H1 (cell line): ENCODE results near the gene GRM7. TPM values are rescaled to one million over a fixed set of nuclear protein-coding genes. Genes with fewer than 3 reads are reported as not detected.

Experiments
- CTCF ChIA-PET: fragments of 300-600 bp; sonication (Branson Sonifier 250); formaldehyde crosslinking; loops from one replicate; lab custom pipeline; 2021; ENCODE audit not compliant: partially characterized antibody; lab: Charles Lee
- POLR2A ChIA-PET: fragments of 300-600 bp; sonication (Branson Sonifier 250); formaldehyde crosslinking; loops from one replicate; lab custom pipeline; 2021; ENCODE audit warnings: inconsistent platforms; ENCODE audit not compliant: partially characterized antibody; lab: Charles Lee
- DNase-seq, 2 experiments: peaks; one replicate each; pipeline versions ENCODE4 v3.0.0 to v3.0.0-alpha.2; 2010 to 2022; ENCODE audit warnings: low spot score in 2 of 2, low read depth in 1 of 2, mixed read lengths in 1 of 2
- FAIRE-seq: peaks from 2 replicates; lab custom pipeline; 2011; peaks lifted over from hg19 to GRCh38; lab: Jason Lieb, UNC
- H2AFZ ChIP-seq: 2 replicates; pipeline ENCODE4 v1.8.1; 2012; ENCODE audit warnings: low read length, inconsistent platforms
- H2AK5ac ChIP-seq: 2 replicates; pipeline ENCODE4 v1.6.1; 2013; ENCODE audit warnings: low read depth, low read length
- H2BK120ac ChIP-seq: replicated peaks from 2 replicates; pipeline ENCODE3; 2013; ENCODE audit warnings: low read depth, low read length, inconsistent platforms
- H2BK12ac ChIP-seq: 2 replicates; pipeline ENCODE4 v1.6.1; 2013; ENCODE audit warnings: low read depth, low read length
- H2BK15ac ChIP-seq: 2 replicates; pipeline ENCODE4 v1.6.1; 2013; ENCODE audit warnings: low read length
- H2BK20ac ChIP-seq: 2 replicates; pipeline ENCODE4 v1.6.1; 2013; ENCODE audit warnings: low read length
- H2BK5ac ChIP-seq: 2 replicates; pipeline ENCODE4 v1.6.1; 2013; ENCODE audit warnings: low read depth, low read length
- H3K14ac ChIP-seq: 2 replicates; pipeline ENCODE4 v1.6.1; 2013; ENCODE audit warnings: inconsistent platforms; ENCODE audit not compliant: insufficient read length
- H3K18ac ChIP-seq: 2 replicates; pipeline ENCODE4 v1.6.1; 2013; ENCODE audit warnings: low read length; ENCODE audit errors: extremely low read depth
- H3K23ac ChIP-seq: 2 replicates; pipeline ENCODE4 v1.6.1; 2013; ENCODE audit warnings: inconsistent platforms; ENCODE audit not compliant: insufficient read length
- H3K23me2 ChIP-seq: 2 replicates; pipeline ENCODE4 v1.6.1; 2013; ENCODE audit warnings: low read depth, low read length
- H3K27ac ChIP-seq: 2 replicates; pipeline ENCODE4 v1.6.1; 2011; ENCODE audit warnings: low read depth, low read length, inconsistent platforms
- H3K27me3 ChIP-seq, 4 experiments: replicated peaks in 1 of 4; 1 replicate in 1 of 4; 2 replicates in 3 of 4; pipeline versions ENCODE4 v1.6.1 to v1.8.1; 2011 to 2013; ENCODE audit warnings: low read length in 3 of 4, mild to moderate bottlenecking in 3 of 4, inconsistent platforms in 2 of 4, mixed read lengths in 2 of 4, moderate library complexity in 1 of 4; ENCODE audit not compliant: control insufficient read depth in 3 of 4, insufficient read depth in 3 of 4; ENCODE audit errors: extremely low read depth in 1 of 4
- H3K36me3 ChIP-seq, 4 experiments: 2 replicates each; pipeline versions ENCODE4 v1.6.1 to v1.8.1; 2011 to 2013; ENCODE audit warnings: mild to moderate bottlenecking in 4 of 4, low read length in 3 of 4, moderate library complexity in 2 of 4, control low read depth in 1 of 4, inconsistent platforms in 1 of 4; ENCODE audit not compliant: insufficient read depth in 4 of 4, control insufficient read depth in 2 of 4
- H3K4ac ChIP-seq: replicated peaks from 2 replicates; pipeline ENCODE3; 2013; ENCODE audit warnings: low read length, low read depth, mixed read lengths, inconsistent platforms; ENCODE audit not compliant: insufficient read length
- H3K4me1 ChIP-seq, 4 experiments: replicated peaks in 1 of 4; 1 replicate in 1 of 4; 2 replicates in 3 of 4; pipeline versions ENCODE4 v1.6.1 to v1.8.1; 2011 to 2013; ENCODE audit warnings: low read length in 3 of 4, inconsistent platforms in 2 of 4, mixed read lengths in 1 of 4; ENCODE audit not compliant: insufficient read depth in 4 of 4, control insufficient read depth in 3 of 4
- H3K4me2 ChIP-seq, 2 experiments: 2 replicates each; pipeline versions ENCODE4 v1.6.1 to v1.8.1; 2011 to 2013; ENCODE audit warnings: low read depth in 2 of 2, low read length in 2 of 2, control low read depth in 1 of 2, inconsistent platforms in 1 of 2, mild to moderate bottlenecking in 1 of 2; ENCODE audit not compliant: insufficient read depth in 1 of 2
- H3K4me3 ChIP-seq, 4 experiments: fragments of 200-600, 300-600 bp in 1 of 4; sonication (generic), shearing (Covaris generic), sonication (Bioruptor Twin) in 1 of 4; 2 replicates each; pipeline versions ENCODE4 v1.5.1 to v1.8.1; 2011 to 2016; ENCODE audit warnings: low read length in 4 of 4, low read depth in 3 of 4, control low read depth in 2 of 4, inconsistent platforms in 2 of 4, mild to moderate bottlenecking in 2 of 4, mixed read lengths in 1 of 4, moderate library complexity in 1 of 4; ENCODE audit not compliant: insufficient read depth in 2 of 4; ENCODE audit errors: extremely low read depth in 1 of 4
- H3K56ac ChIP-seq: replicated peaks from 2 replicates; pipeline ENCODE3; 2013; ENCODE audit warnings: low read depth, mild to moderate bottlenecking, mixed read lengths, low read length, inconsistent platforms; ENCODE audit not compliant: insufficient read length
- H3K79me1 ChIP-seq: 2 replicates; pipeline ENCODE4 v1.6.1; 2013; ENCODE audit warnings: low read depth, low read length, control low read depth
- H3K79me2 ChIP-seq, 2 experiments: 2 replicates each; pipeline versions ENCODE4 v1.6.1 to v1.8.1; 2012 to 2013; ENCODE audit warnings: low read length in 2 of 2, mild to moderate bottlenecking in 2 of 2, inconsistent platforms in 1 of 2; ENCODE audit not compliant: insufficient read depth in 2 of 2, control insufficient read depth in 1 of 2
- H3K9ac ChIP-seq, 4 experiments: replicated peaks in 1 of 4; 1 replicate in 1 of 4; 2 replicates in 3 of 4; pipeline versions ENCODE4 v1.6.1 to v1.8.1; 2011 to 2013; ENCODE audit warnings: low read depth in 3 of 4, low read length in 3 of 4, control low read depth in 2 of 4, mild to moderate bottlenecking in 2 of 4, moderate library complexity in 2 of 4, inconsistent platforms in 1 of 4; ENCODE audit errors: extremely low read depth in 1 of 4
- H3K9me3 ChIP-seq, 2 experiments: 2 replicates each; pipeline versions ENCODE4 v1.6.1 to v1.8.1; 2012 to 2013; ENCODE audit warnings: mild to moderate bottlenecking in 2 of 2, moderate library complexity in 2 of 2, control low read depth in 1 of 2, inconsistent platforms in 1 of 2, low read depth in 1 of 2, low read length in 1 of 2, mixed read lengths in 1 of 2; ENCODE audit not compliant: insufficient read depth in 2 of 2
- H4K20me1 ChIP-seq, 2 experiments: replicated peaks in 1 of 2; 2 replicates each; pipeline versions ENCODE3 to v1.8.1; 2011 to 2013; ENCODE audit warnings: inconsistent platforms in 2 of 2, low read length in 2 of 2, mild to moderate bottlenecking in 1 of 2; ENCODE audit not compliant: insufficient read depth in 2 of 2, control insufficient read depth in 1 of 2
- H4K5ac ChIP-seq: 2 replicates; pipeline ENCODE4 v1.6.1; 2013; ENCODE audit warnings: low read length, low read depth, mixed read lengths, inconsistent platforms; ENCODE audit not compliant: insufficient read length
- H4K8ac ChIP-seq: 2 replicates; pipeline ENCODE4 v1.8.0; 2013; ENCODE audit warnings: mild to moderate bottlenecking, moderate library complexity, low read length, inconsistent platforms; ENCODE audit not compliant: insufficient read depth; ENCODE audit errors: extremely low read depth
- H4K91ac ChIP-seq: replicated peaks from 2 replicates; pipeline ENCODE3; 2013; ENCODE audit warnings: low read length, mixed read lengths, inconsistent platforms; ENCODE audit not compliant: insufficient read length
- CREB1 ChIP-seq: IDR thresholded peaks from 2 replicates; pipeline ENCODE4 v1.6.1; 2012; ENCODE audit warnings: inconsistent platforms
- EGR1 ChIP-seq: IDR thresholded peaks from 2 replicates; pipeline ENCODE4 v1.6.1; 2011; ENCODE audit warnings: low read depth, low read length, borderline replicate concordance
- EP300 ChIP-seq, 2 experiments: IDR thresholded peaks; 1 replicate in 1 of 2; 2 replicates in 1 of 2; pipeline ENCODE4 v1.6.1; 2011 to 2012; ENCODE audit warnings: low read depth in 2 of 2, low read length in 2 of 2, mild to moderate bottlenecking in 2 of 2, borderline replicate concordance in 1 of 2, inconsistent platforms in 1 of 2, moderate library complexity in 1 of 2
- FOSL1 ChIP-seq: IDR thresholded peaks from 2 replicates; pipeline ENCODE4 v1.6.1; 2011; ENCODE audit warnings: mild to moderate bottlenecking, low read depth, low read length, moderate library complexity; ENCODE audit not compliant: insufficient read depth
- JUN ChIP-seq: IDR thresholded peaks from 2 replicates; pipeline ENCODE4 v1.6.1; 2011; ENCODE audit warnings: low read depth, mild to moderate bottlenecking, improper control_type of control experiment, low read length
- JUND ChIP-seq: IDR thresholded peaks from 2 replicates; pipeline ENCODE4 v1.6.1; 2011; ENCODE audit warnings: mild to moderate bottlenecking, improper control_type of control experiment, low read length
- PHF8 ChIP-seq: fragments of 200-600 bp; sonication (generic); conservative IDR thresholded peaks from 2 replicates; pipeline ENCODE4 v1.7.1; 2012; ENCODE audit warnings: low read depth, mild to moderate bottlenecking, inconsistent platforms, low read length, moderate library complexity
- POLR2AphosphoS5 ChIP-seq: IDR thresholded peaks from 2 replicates; pipeline ENCODE4 v1.6.1; 2011; ENCODE audit warnings: low read depth, low read length
- RFX5 ChIP-seq: IDR thresholded peaks from 2 replicates; pipeline ENCODE4 v1.6.1; 2011; ENCODE audit warnings: low read depth, low read length, improper control_type of control experiment, borderline replicate concordance
- RXRA ChIP-seq: IDR thresholded peaks from 2 replicates; pipeline ENCODE4 v1.6.1; 2011; ENCODE audit warnings: low read depth, mild to moderate bottlenecking, low read length, moderate library complexity; ENCODE audit not compliant: insufficient read depth
- SAP30 ChIP-seq: fragments of 300-600 bp; sonication (generic); IDR thresholded peaks from 2 replicates; pipeline ENCODE4 v1.7.1; 2012; ENCODE audit warnings: low read length, moderate library complexity, mild to moderate bottlenecking, inconsistent platforms; ENCODE audit not compliant: insufficient read depth, insufficient replicate concordance
- SP2 ChIP-seq: IDR thresholded peaks from 2 replicates; pipeline ENCODE4 v1.6.1; 2012; ENCODE audit warnings: mild to moderate bottlenecking, low read length, inconsistent platforms
- SRF ChIP-seq: IDR thresholded peaks from 2 replicates; pipeline ENCODE4 v1.6.1; 2011; ENCODE audit warnings: mild to moderate bottlenecking, low read depth, low read length, moderate library complexity
- TBP ChIP-seq: IDR thresholded peaks from 2 replicates; pipeline ENCODE4 v1.6.1; 2011; ENCODE audit warnings: low read depth, low read length, improper control_type of control experiment
- TCF12 ChIP-seq: IDR thresholded peaks from 2 replicates; pipeline ENCODE4 v1.6.1; 2011; ENCODE audit warnings: low read depth, mild to moderate bottlenecking, low read length
- WGBS, 2 experiments: shearing (Covaris generic) in 1 of 2; methylation state at CpG; one replicate each; pipeline versions ENCODE4 v1.1.6 to v1.1.7; 2013 to 2015; ENCODE audit warnings: low lambda C conversion rate in 2 of 2, mixed read lengths in 2 of 2, inconsistent platforms in 1 of 2, low coverage in 1 of 2, missing lambda C conversion rate in 1 of 2; ENCODE audit not compliant: insufficient replicate concordance in 2 of 2, insufficient coverage in 1 of 2, insufficient read length in 1 of 2; ENCODE audit errors: extremely low coverage in 1 of 2, missing lambda C conversion rate in 1 of 2; 5-methylcytosine and 5-hydroxymethylcytosine counted together
- polyA plus RNA-seq, 7 experiments: library from polyadenylated mRNA; depleted of rRNA in 3 of 7; stranded (reverse) in 5 of 7; unstranded in 2 of 7; fragments of >200 nt in 5 of 7; fragments of 200-250 nt in 2 of 7; gene quantifications; 1 replicate in 5 of 7; 2 replicates in 1 of 7; 4 replicates in 1 of 7; pipeline versions ENCODE4 v1.2.1 to v1.2.3, GENCODE V29; 2011 to 2013; ENCODE audit warnings: missing spikeins in 2 of 7, mixed read lengths in 2 of 7
- total RNA-seq: library from RNA; stranded (reverse); fragmentation: NEBNext Ultra II Directional; extraction: Animal tissue kit (Norgen Biotek cat#: 25700); gene quantifications from 2 replicates; pipeline ENCODE4 v1.2.1, GENCODE V29; 2021

GRM7 gene
- total and polyA plus RNA-seq, 2 of the 8 experiments (the other 6 are each of a cell fraction or from before 2014, with no cell fraction given): 0.17 to 0.24 TPM

- Histone ChIP-seq H2BK5ac (no peak overlapping the region), H3K79me2 (no peaks in the 10 kb centered on the region), H3K23me2 (no peaks in the 10 kb centered on the region), H3K4me3 (no peak overlapping the region), H4K8ac (no peak overlapping the region), H2BK15ac (no peak overlapping the region), H3K79me1 (no peaks in the 10 kb centered on the region), H3K27ac (no peak overlapping the region), H3K14ac (no peak overlapping the region), H3K4me2 (peak overlapping the region; percentile 21 to 34; a peak in 2 of 4 replicates), H3K27me3 (no peaks in the 10 kb centered on the region), H3K4me1 (peaks cover 0 to 7% (median 2%) of the 10 kb centered on the region in 4 experiments; a peak in 2 of 7 replicates), H3K4ac (no peak overlapping the region), H3K36me3 (no peaks in the 10 kb centered on the region), H3K9me3 (no peaks in the 10 kb centered on the region), H2AFZ (peak overlapping the region; percentile 0; the same call in 1 of the 2 replicates), H4K5ac (no peak overlapping the region), H2AK5ac (no peak overlapping the region), H2BK120ac (no peak overlapping the region), H2BK20ac (no peak overlapping the region), H3K18ac (no peak overlapping the region), H4K91ac (no peak overlapping the region), H3K9ac (no peak overlapping the region), H3K23ac (no peak overlapping the region), H2BK12ac (no peak overlapping the region), H3K56ac (no peak overlapping the region), H4K20me1 (no peaks in the 10 kb centered on the region)
- ChIA-PET CTCF (interaction anchor here (0.8 kb wide), 1 partner anchor 13 kb away, joined by 3 read pairs; no protein-coding TSS in a partner anchor), POLR2A (no interaction called here)
- FAIRE-seq (no peak), DNase-seq (peak in 1 of 2 experiments; percentile 46)
- WGBS, 2 experiments: 92% methylated on average over 4 of the region's 4 CpGs; no CpG with 5 or more reads in 1 of the 2 experiments
- TF ChIP-seq RFX5 (no peak), JUN (no peak), PHF8 (no peak), SAP30 (no peak), FOSL1 (no peak), JUND (no peak), EGR1 (no peak), RXRA (no peak), SRF (no peak), SP2 (no peak), CREB1 (no peak), TCF12 (no peak), TBP (no peak), POLR2AphosphoS5 (no peak), EP300 (IDR thresholded peaks at IDR 0.05; ENCODE audit: borderline replicate concordance in 1 of 2, low read depth in 2 of 2, low read length in 2 of 2) (no peak)
Measured at GRCh38 chr3:7333125-7333524, 472.2 kb downstream of the GRM7 start.
